Esophagus muscularis mucosa (tissue), 4 donors: ENCODE measurements around the gene PPP4R2. TPM values are rescaled to one million over a fixed set of nuclear protein-coding genes. Genes with fewer than 3 reads are reported as not detected.

Experiments
- DNase-seq: peaks from one replicate; pipeline ENCODE4 v3.0.0-alpha.2; 2017; ENCODE audit errors: extremely low spot score
- H3K27ac ChIP-seq, 4 donors: fragments of 200-600 bp; sonication (generic); replicated peaks in 1 of 4; 1 replicate in 3 of 4; 2 replicates in 1 of 4; pipeline ENCODE4 v1.5.1; 2016 to 2019; ENCODE audit warnings: mild to moderate bottlenecking in 1 of 4
- H3K27me3 ChIP-seq, 4 donors: fragments of 200-600 bp; sonication (generic); one replicate each; pipeline versions ENCODE4 v1.5.1 to v1.6.0; 2016 to 2019
- H3K36me3 ChIP-seq, 4 donors: fragments of 200-600 bp; sonication (generic); one replicate each; pipeline ENCODE4 v1.5.1; 2016 to 2019
- H3K4me1 ChIP-seq, 4 donors: fragments of 200-600 bp; sonication (generic); one replicate each; pipeline ENCODE4 v1.5.1; 2016 to 2019
- H3K4me3 ChIP-seq, 4 donors: fragments of 200-600 bp; sonication (generic); 1 replicate in 2 of 4; 2 replicates in 2 of 4; pipeline ENCODE4 v1.5.1; 2016 to 2019; ENCODE audit warnings: mild to moderate bottlenecking in 4 of 4, moderate library complexity in 1 of 4
- H3K9me3 ChIP-seq, 4 donors: fragments of 200-600 bp; sonication (generic); 1 replicate in 3 of 4; 2 replicates in 1 of 4; pipeline ENCODE4 v1.5.1; 2016 to 2019
- CTCF ChIP-seq, 3 experiments: fragments of 200-600 bp in 2 of 3; fragments of 450-650 bp in 1 of 3; sonication (generic) in 2 of 3; IDR thresholded peaks; one replicate each; pipeline ENCODE4 v1.5.1; 2017 to 2019; ENCODE audit warnings: antibody characterized with exemption in 3 of 3, mild to moderate bottlenecking in 2 of 3, moderate library complexity in 1 of 3
- EP300 ChIP-seq: sonication (generic); formaldehyde crosslinking; IDR thresholded peaks from one replicate; pipeline ENCODE4 v1.6.1; 2017; ENCODE audit warnings: antibody characterized with exemption
- POLR2A ChIP-seq: fragments of 450-650 bp; IDR thresholded peaks from one replicate; pipeline ENCODE4 v1.6.1; 2017; ENCODE audit warnings: antibody characterized with exemption, moderate library complexity, mild to moderate bottlenecking, low read depth
- POLR2AphosphoS5 ChIP-seq, 2 donors: sonication (generic); formaldehyde crosslinking; IDR thresholded peaks; one replicate each; pipeline ENCODE4 v1.6.1; 2017; ENCODE audit warnings: antibody characterized with exemption in 2 of 2
- WGBS: methylation state at CpG from one replicate; pipeline ENCODE4 v1.1.5; 2018; 5-methylcytosine and 5-hydroxymethylcytosine counted together
- intact Hi-C: fragments of 100-400 bp; cut with DNase I; formaldehyde crosslinking; loops from one replicate; pipeline ENCODE4 v1.15.1; 2023
- total RNA-seq, 4 donors: library from RNA; depleted of rRNA; stranded (reverse); fragments of >200 nt; gene quantifications; one replicate each; pipeline versions ENCODE4 v1.1.0 to v1.2.1, GENCODE V29; 2016

The PPP4R2 gene
- total RNA-seq, 4 donors from 2014 or later = 24.6 to 60.6 (median 33.9) TPM

DNA sequence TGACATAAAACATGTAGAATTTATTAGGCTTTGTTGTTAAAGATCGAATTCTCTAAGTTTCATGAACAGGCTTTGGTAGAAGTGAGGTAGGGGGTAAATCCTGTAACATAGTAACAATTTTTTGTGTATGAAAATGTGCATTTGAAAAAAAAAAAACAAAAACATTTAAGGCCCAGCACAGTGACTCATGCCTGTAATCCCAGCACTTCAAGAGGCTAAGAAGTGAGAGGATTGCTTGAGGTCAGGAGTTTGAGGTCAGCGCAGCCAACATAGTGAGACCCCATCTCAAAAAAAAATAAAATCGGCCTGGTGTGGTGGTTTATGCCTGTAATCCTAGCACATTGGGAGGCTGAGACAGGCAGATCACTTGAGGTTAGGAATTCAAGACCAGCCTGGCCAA is 26.8 kb upstream of the PPP4R2 start:
- no peaks in the 10 kb centered on the region for H3K4me1 ChIP-seq
- H3K4me3 ChIP-seq = no peak overlapping the region
- TF ChIP-seq POLR2AphosphoS5 (IDR thresholded peaks at IDR 0.05) = no peak
- TF ChIP-seq POLR2A = no peak
- no peak for TF ChIP-seq CTCF (IDR thresholded peaks at IDR 0.05)
- TF ChIP-seq EP300 = no peak
- peaks cover 0 to 13% (median 0%) of the 10 kb centered on the region in 4 donors for H3K36me3 ChIP-seq
- no peaks in the 10 kb centered on the region for H3K9me3 ChIP-seq
- intact Hi-C loops = no loop called here
- no peak for DNase-seq
- WGBS = 92% methylated on average over 3 of the region's 3 CpGs
- H3K27ac ChIP-seq = no peak overlapping the region
- no peaks in the 10 kb centered on the region for H3K27me3 ChIP-seq

GRCh38 chr3:72970942-72971341 is 25.7 kb upstream of the PPP4R2 start:
- Histone ChIP-seq H3K4me1 (no peaks in the 10 kb centered on the region), H3K36me3 (peaks cover 0 to 13% (median 0%) of the 10 kb centered on the region in 4 donors), H3K27me3 (no peaks in the 10 kb centered on the region), H3K27ac (no peak overlapping the region), H3K9me3 (no peaks in the 10 kb centered on the region), H3K4me3 (no peak overlapping the region)
- DNase-seq = no peak
- 97% methylated on average over 2 of the region's 2 CpGs for WGBS
- no peak for TF ChIP-seq EP300
- intact Hi-C loops = no loop called here

DNA sequence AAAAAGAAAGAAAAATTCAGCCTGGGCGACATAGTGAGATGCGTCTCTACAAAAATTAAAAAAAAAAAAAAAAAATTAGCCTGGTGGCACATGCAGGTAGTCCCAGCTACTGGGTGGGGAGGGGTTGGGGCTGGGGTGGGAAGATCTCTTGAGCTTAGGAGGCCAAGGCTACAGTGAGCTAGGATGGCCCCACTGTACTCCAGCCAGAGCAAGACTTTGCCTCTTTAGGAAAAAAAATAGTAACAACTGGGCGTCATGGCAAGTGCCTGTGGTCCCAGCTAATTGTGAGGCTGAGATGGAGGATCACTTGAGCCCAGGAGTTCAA is 23.9 kb upstream of the PPP4R2 start:
- intact Hi-C loops = no loop called here
- WGBS = 100% methylated on average over 3 of the region's 3 CpGs
- H3K36me3 ChIP-seq = peaks cover 0 to 13% (median 0%) of the 10 kb centered on the region in 4 donors
- no peaks in the 10 kb centered on the region for H3K4me1 ChIP-seq
- H3K9me3 ChIP-seq = no peaks in the 10 kb centered on the region
- no peaks in the 10 kb centered on the region for H3K27me3 ChIP-seq
- TF ChIP-seq CTCF (IDR thresholded peaks at IDR 0.05) = no peak
- no peak for TF ChIP-seq EP300
- TF ChIP-seq POLR2A = no peak
- TF ChIP-seq POLR2AphosphoS5 (IDR thresholded peaks at IDR 0.05) = no peak
- H3K27ac ChIP-seq = no peak overlapping the region
- DNase-seq = no peak
- H3K4me3 ChIP-seq = no peak overlapping the region

DNA sequence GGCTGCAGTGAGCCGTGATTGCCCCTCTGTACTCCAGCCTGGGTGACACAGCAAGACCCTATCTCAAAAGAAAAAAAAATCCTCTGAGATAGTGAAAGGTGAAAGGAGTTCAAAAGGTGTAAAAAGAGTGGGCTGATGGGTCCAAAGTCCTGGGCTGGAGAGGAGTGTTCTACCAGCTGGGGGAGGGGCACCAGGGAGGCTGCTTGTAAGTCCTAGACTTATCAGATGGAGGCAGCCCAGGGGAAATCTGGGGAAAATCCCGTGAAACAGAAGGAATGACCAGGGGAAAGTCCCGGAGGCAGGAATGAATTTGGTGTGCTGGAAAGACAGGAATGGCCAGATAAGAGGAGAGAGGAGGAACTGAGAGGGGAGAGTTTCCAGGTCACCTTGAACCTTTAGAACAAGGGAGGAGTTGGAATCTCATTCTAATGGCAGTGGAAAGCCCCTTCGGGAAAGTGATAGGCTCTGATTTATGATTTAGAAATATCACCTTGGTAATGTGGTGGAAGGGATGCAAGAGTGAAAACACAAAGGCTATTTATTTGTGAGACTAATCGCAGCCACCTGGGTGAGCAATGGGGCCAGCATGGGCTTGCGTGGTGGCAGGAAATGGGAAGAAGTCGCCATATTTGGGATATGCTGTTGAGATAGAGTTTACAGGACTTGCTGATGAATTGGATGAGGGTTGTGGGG is 23.4 kb upstream of the PPP4R2 start:
- WGBS = 68% methylated on average over 7 of the region's 7 CpGs
- no peaks in the 10 kb centered on the region for H3K9me3 ChIP-seq
- no peak for DNase-seq
- H3K27ac ChIP-seq = no peak overlapping the region
- TF ChIP-seq POLR2A (no peak), POLR2AphosphoS5 (IDR thresholded peaks at IDR 0.05) (no peak), EP300 (no peak), CTCF (IDR thresholded peaks at IDR 0.05) (no peak)
- intact Hi-C loops = no loop called here
- no peaks in the 10 kb centered on the region for H3K4me1 ChIP-seq
- no peak overlapping the region for H3K4me3 ChIP-seq
- H3K27me3 ChIP-seq = no peaks in the 10 kb centered on the region
- peaks cover 0 to 9% (median 0%) of the 10 kb centered on the region in 4 donors for H3K36me3 ChIP-seq

- no peak for DNase-seq
- intact Hi-C loops = no loop called here
Measured at GRCh38 chr3:72973786-72974185, 22.8 kb upstream of the PPP4R2 start.

More at GRCh38 chr3:72973786-72974185, 22.8 kb upstream of the PPP4R2 start:
- Histone ChIP-seq H3K36me3 (peaks cover 0 to 3% (median 0%) of the 10 kb centered on the region in 4 donors), H3K4me3 (no peak overlapping the region), H3K4me1 (no peaks in the 10 kb centered on the region), H3K27ac (no peak overlapping the region), H3K27me3 (no peaks in the 10 kb centered on the region), H3K9me3 (no peaks in the 10 kb centered on the region)
- TF ChIP-seq POLR2A (no peak), EP300 (no peak), CTCF (IDR thresholded peaks at IDR 0.05) (no peak), POLR2AphosphoS5 (IDR thresholded peaks at IDR 0.05) (no peak)
- WGBS = 92% methylated on average over 2 of the region's 2 CpGs
